Measurements from ENCODE around the gene ESM1. TPM values are rescaled to one million over a fixed set of nuclear protein-coding genes. Genes with fewer than 3 reads are reported as not detected.

Gene ESM1
- total RNA-seq, 1 donor, result 1.8 TPM

DNA sequence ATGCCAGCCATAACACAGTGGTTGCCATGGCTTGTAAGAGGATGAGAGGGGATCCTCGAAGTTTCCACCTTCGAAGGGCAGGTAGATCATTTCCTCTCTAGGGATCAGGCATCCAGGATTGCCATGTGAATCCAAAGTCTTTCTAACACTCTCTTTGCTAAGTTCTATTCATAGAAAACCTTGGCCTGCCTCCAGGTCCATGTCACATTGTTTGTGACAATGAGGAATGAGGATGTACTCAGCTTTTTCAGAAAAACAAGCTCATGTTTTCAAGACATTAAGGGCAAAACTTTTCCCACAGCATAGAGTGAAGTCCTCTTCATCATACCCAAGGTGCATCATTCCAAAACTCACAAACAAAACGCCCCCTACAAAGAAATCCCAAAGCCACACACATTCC is 19.6 kb downstream of the ESM1 start:
- Histone ChIP-seq H4K20me1 (ENCODE audit: insufficient read depth, low read length) (no peaks in the 10 kb centered on the region), H3K36me3 (ENCODE audit: insufficient read depth, low read length) (no peaks in the 10 kb centered on the region), H3K4me2 (ENCODE audit: insufficient read depth, low read length) (no peak overlapping the region), H3K4me1 (ENCODE audit: insufficient read depth, low read length) (no peaks in the 10 kb centered on the region), H3K27ac (ENCODE audit: low read depth, low read length) (no peak overlapping the region), H2AFZ (ENCODE audit: low read length) (no peak overlapping the region), H3K79me2 (ENCODE audit: insufficient read depth, low read length) (no peaks in the 10 kb centered on the region), H3K4me3 (ENCODE audit: insufficient read depth, low read length) (no peak overlapping the region), H3K9me3 (ENCODE audit: low read depth, low read length) (no peaks in the 10 kb centered on the region), H3K27me3 (ENCODE audit: insufficient read depth, low read length) (no peaks in the 10 kb centered on the region)
- TF ChIP-seq, protein P1, sequence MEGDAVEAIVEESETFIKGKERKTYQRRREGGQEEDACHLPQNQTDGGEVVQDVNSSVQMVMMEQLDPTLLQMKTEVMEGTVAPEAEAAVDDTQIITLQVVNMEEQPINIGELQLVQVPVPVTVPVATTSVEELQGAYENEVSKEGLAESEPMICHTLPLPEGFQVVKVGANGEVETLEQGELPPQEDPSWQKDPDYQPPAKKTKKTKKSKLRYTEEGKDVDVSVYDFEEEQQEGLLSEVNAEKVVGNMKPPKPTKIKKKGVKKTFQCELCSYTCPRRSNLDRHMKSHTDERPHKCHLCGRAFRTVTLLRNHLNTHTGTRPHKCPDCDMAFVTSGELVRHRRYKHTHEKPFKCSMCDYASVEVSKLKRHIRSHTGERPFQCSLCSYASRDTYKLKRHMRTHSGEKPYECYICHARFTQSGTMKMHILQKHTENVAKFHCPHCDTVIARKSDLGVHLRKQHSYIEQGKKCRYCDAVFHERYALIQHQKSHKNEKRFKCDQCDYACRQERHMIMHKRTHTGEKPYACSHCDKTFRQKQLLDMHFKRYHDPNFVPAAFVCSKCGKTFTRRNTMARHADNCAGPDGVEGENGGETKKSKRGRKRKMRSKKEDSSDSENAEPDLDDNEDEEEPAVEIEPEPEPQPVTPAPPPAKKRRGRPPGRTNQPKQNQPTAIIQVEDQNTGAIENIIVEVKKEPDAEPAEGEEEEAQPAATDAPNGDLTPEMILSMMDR (IDR thresholded peaks at IDR 0.05; ENCODE audit: extremely low read depth, low read depth, low read length), result no peak
- no peak for DNase-seq (ENCODE audit: insufficient read length, low spot score, missing footprints)

DNA sequence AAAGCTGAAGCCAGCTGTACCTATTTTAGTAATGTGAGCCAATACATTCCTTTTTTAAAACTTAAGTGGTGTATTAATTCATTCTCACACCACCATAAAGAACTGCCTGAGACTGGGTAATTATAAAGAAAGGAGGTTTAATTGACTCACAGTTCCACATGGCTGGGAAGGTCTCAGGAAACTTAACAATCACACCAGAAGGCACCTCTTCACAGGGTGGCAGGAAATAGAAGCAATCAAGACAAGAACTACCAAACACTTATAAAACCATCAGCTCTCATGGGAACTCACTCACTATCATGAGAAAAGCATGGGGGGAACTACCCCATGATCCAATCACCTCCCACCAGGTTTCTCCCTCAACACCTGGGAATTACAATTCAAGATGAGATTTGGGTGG is 21.0 kb downstream of the ESM1 start:
- Histone ChIP-seq H3K27me3 (ENCODE audit: insufficient read depth, low read length) (no peaks in the 10 kb centered on the region), H3K27ac (ENCODE audit: low read depth, low read length) (no peak overlapping the region), H3K79me2 (ENCODE audit: insufficient read depth, low read length) (no peaks in the 10 kb centered on the region), H2AFZ (ENCODE audit: low read length) (no peak overlapping the region), H3K4me1 (ENCODE audit: insufficient read depth, low read length) (no peaks in the 10 kb centered on the region), H3K4me3 (ENCODE audit: insufficient read depth, low read length) (no peak overlapping the region), H3K9me3 (ENCODE audit: low read depth, low read length) (no peaks in the 10 kb centered on the region), H4K20me1 (ENCODE audit: insufficient read depth, low read length) (no peaks in the 10 kb centered on the region), H3K36me3 (ENCODE audit: insufficient read depth, low read length) (no peaks in the 10 kb centered on the region), H3K4me2 (ENCODE audit: insufficient read depth, low read length) (no peak overlapping the region)
- TF ChIP-seq, protein P1 (IDR thresholded peaks at IDR 0.05; ENCODE audit: extremely low read depth, low read depth, low read length), result no peak
- DNase-seq (ENCODE audit: insufficient read length, low spot score, missing footprints), result no peak

DNA sequence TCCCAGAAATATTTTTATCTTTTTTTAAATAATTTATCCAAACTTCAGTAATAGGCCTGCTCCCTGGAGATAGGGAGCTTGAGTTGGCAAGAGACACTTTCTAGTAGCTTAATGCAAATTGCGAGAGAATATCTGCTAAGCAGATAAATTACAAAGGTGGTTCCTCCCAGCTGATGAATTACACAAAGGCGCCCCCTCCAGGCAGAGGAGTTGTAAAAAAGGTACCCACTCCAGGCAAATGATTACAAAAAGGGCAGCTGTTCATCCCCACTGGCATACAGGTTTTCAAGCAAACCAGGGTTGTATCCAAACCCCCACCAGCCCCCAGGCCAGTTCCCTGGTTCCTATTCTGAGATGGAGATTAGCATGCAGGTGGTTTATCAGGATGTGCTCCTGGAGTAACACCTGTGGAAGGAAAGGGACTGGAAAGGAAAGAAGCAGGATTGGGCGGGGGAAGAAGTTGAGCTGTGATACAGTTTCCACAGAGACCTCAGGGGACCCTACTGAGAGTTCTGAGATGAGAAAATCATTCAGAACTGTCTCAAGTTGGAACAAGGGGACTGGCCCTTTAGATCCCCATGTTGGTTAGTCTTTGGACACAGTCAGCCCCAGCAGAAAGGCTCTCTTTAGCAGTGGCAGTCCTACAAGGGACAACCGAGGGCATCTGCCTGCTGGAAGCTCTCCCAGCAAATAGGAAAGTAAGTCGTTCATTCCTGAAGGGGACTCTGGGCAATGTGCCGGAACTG is 25.5 kb downstream of the ESM1 start:
- Histone ChIP-seq H3K9me3 (ENCODE audit: low read depth, low read length) (no peaks in the 10 kb centered on the region), H3K36me3 (ENCODE audit: insufficient read depth, low read length) (no peaks in the 10 kb centered on the region), H2AFZ (ENCODE audit: low read length) (no peak overlapping the region), H4K20me1 (ENCODE audit: insufficient read depth, low read length) (no peaks in the 10 kb centered on the region), H3K79me2 (ENCODE audit: insufficient read depth, low read length) (no peaks in the 10 kb centered on the region), H3K4me2 (ENCODE audit: insufficient read depth, low read length) (no peak overlapping the region), H3K4me1 (ENCODE audit: insufficient read depth, low read length) (no peaks in the 10 kb centered on the region), H3K27ac (ENCODE audit: low read depth, low read length) (no peak overlapping the region), H3K4me3 (ENCODE audit: insufficient read depth, low read length) (no peak overlapping the region), H3K27me3 (ENCODE audit: insufficient read depth, low read length) (no peaks in the 10 kb centered on the region)
- TF ChIP-seq, protein P1 (IDR thresholded peaks at IDR 0.05; ENCODE audit: extremely low read depth, low read depth, low read length), result peak; percentile 59
- no peak for DNase-seq (ENCODE audit: insufficient read length, low spot score, missing footprints)

DNA sequence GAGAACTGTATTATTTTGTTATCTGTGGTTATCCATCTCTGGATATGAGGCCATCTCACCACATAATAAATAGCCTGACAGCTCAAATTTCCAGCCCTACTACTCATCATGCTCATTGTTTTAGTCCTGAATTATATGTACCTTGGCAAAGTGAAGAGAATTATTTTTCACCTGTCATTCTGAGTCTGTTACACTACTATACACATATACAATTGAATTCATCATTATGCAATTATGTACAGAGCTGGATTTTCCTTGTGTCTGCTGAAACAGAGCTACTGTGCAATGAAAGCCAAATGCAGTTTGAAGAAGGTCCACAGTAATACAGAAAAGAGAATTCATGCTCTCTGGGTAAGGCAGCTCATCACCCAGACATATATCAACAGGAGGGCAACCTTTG is 28.5 kb downstream of the ESM1 start:
- no peak for DNase-seq (ENCODE audit: insufficient read length, low spot score, missing footprints)
- Histone ChIP-seq H3K36me3 (ENCODE audit: insufficient read depth, low read length) (no peaks in the 10 kb centered on the region), H4K20me1 (ENCODE audit: insufficient read depth, low read length) (no peaks in the 10 kb centered on the region), H3K4me1 (ENCODE audit: insufficient read depth, low read length) (no peaks in the 10 kb centered on the region), H3K4me2 (ENCODE audit: insufficient read depth, low read length) (no peak overlapping the region), H3K27ac (ENCODE audit: low read depth, low read length) (no peak overlapping the region), H3K9me3 (ENCODE audit: low read depth, low read length) (no peaks in the 10 kb centered on the region), H3K79me2 (ENCODE audit: insufficient read depth, low read length) (no peaks in the 10 kb centered on the region), H2AFZ (ENCODE audit: low read length) (no peak overlapping the region), H3K4me3 (ENCODE audit: insufficient read depth, low read length) (no peak overlapping the region), H3K27me3 (ENCODE audit: insufficient read depth, low read length) (no peaks in the 10 kb centered on the region)
- TF ChIP-seq, protein P1 (IDR thresholded peaks at IDR 0.05; ENCODE audit: extremely low read depth, low read depth, low read length), result no peak

All from osteoblast (primary cell).